A549 (cell line): ENCODE measurements around the gene FHIT. TPM values are rescaled to one million over a fixed set of nuclear protein-coding genes. Genes with fewer than 3 reads are reported as not detected.

ENCODE experiments used
- ATAC-seq, 2 experiments: fragments of 200-7000 bp in 1 of 2; fragments of >200 bp in 1 of 2; cut with Nextera tagmentation in 1 of 2; cut with Tn5 transposase in 1 of 2; 3 replicates each; pipeline versions ENCODE4 v1.8.0 to v1.9.1; 2018 to 2020; ENCODE audit warnings: mild to moderate bottlenecking in 1 of 2, moderate library complexity in 1 of 2
- CTCF ChIA-PET: fragments of 300-600 bp; sonication (Branson Sonifier 250); formaldehyde crosslinking; extraction: SDS; loops from one replicate; lab custom pipeline; 2021; ENCODE audit warnings: antibody characterized with exemption, inconsistent platforms; lab: Yijun Ruan, JAX
- POLR2A ChIA-PET: fragments of 350-600 bp; formaldehyde crosslinking; extraction: SDS; loops from one replicate; lab custom pipeline; 2021; ENCODE audit warnings: antibody characterized with exemption, inconsistent platforms; lab: Yijun Ruan, JAX
- DNase-seq, 2 experiments: peaks; one replicate each; pipeline versions ENCODE4 v3.0.0 to v3.0.0-alpha.2; 2011 to 2016; ENCODE audit warnings: low read depth in 1 of 2, low spot score in 1 of 2
- FAIRE-seq: peaks from 2 replicates; lab custom pipeline; 2011; peaks lifted over from hg19 to GRCh38; lab: Jason Lieb, UNC
- H3K27ac ChIP-seq, 2 experiments: fragments of >200 bp; sonication (Bioruptor Twin); formaldehyde crosslinking; 3 replicates each; pipeline ENCODE4 v1.5.1; 2016 to 2017
- H3K4me1 ChIP-seq: fragments of >200 bp; sonication (Bioruptor Twin); formaldehyde crosslinking; 3 replicates; pipeline ENCODE4 v1.6.1; 2016
- H3K4me2 ChIP-seq: fragments of >200 bp; sonication (Bioruptor Twin); formaldehyde crosslinking; 3 replicates; pipeline ENCODE4 v1.6.1; 2016
- H3K4me3 ChIP-seq: fragments of >200 bp; sonication (Bioruptor Twin); formaldehyde crosslinking; 3 replicates; pipeline ENCODE4 v1.5.1; 2016
- H3K9me3 ChIP-seq: fragments of >200 bp; sonication (Bioruptor Twin); formaldehyde crosslinking; 3 replicates; pipeline ENCODE4 v1.6.1; 2016
- BCL3 ChIP-seq: fragments of >200 bp; sonication (Bioruptor Twin); formaldehyde crosslinking; IDR thresholded peaks from 3 replicates; pipeline ENCODE4 v1.6.1; 2016
- CBX2 ChIP-seq: fragments of 200-600 bp; sonication (generic); IDR thresholded peaks from 2 replicates; pipeline ENCODE4 v1.6.1; 2016; ENCODE audit warnings: low read depth, mild to moderate bottlenecking, borderline replicate concordance
- CEBPB ChIP-seq, 2 experiments: fragments of >200 bp in 1 of 2; sonication (Bioruptor Twin) in 1 of 2; formaldehyde crosslinking in 1 of 2; IDR thresholded peaks; 2 replicates each; pipeline ENCODE4 v1.6.1; 2012 to 2016
- EHF ChIP-seq: fragments of 250-450 bp; sonication (Bioruptor Pico); IDR thresholded peaks from 2 replicates; pipeline ENCODE4 v1.5.0; 2020; ENCODE audit warnings: mild to moderate bottlenecking
- EHMT2 ChIP-seq: fragments of 200-600 bp; sonication (generic); IDR thresholded peaks from 2 replicates; pipeline ENCODE4 v1.6.1; 2016; ENCODE audit warnings: antibody characterized with exemption, low read depth, mild to moderate bottlenecking, moderate library complexity
- EP300 ChIP-seq, 2 experiments: fragments of >200 bp; sonication (Bioruptor Twin); formaldehyde crosslinking; IDR thresholded peaks; 2 replicates in 1 of 2; 3 replicates in 1 of 2; pipeline ENCODE4 v1.6.1; 2016 to 2017
- GATA3 ChIP-seq: IDR thresholded peaks from 2 replicates; pipeline ENCODE4 v1.6.1; 2012; ENCODE audit warnings: borderline replicate concordance
- HDAC2 ChIP-seq: fragments of 200-600 bp; sonication (generic); IDR thresholded peaks from 2 replicates; pipeline ENCODE4 v1.6.1; 2016
- HOXA7 ChIP-seq: fragments of 250-450 bp; sonication (Bioruptor Pico); IDR thresholded peaks from 2 replicates; pipeline ENCODE4 v1.5.0; 2020; ENCODE audit warnings: mild to moderate bottlenecking, moderate library complexity
- HOXB13 ChIP-seq: fragments of 250-450 bp; sonication (Bioruptor Pico); IDR thresholded peaks from 2 replicates; pipeline ENCODE4 v1.5.0; 2020; ENCODE audit warnings: low read depth, mild to moderate bottlenecking, moderate library complexity
- JUN ChIP-seq, 2 experiments: fragments of >200 bp; sonication (Bioruptor Twin); formaldehyde crosslinking; IDR thresholded peaks; 2 replicates in 1 of 2; 3 replicates in 1 of 2; pipeline ENCODE4 v1.6.1; 2016 to 2017
- KDM1A ChIP-seq: fragments of 200-600 bp; sonication (generic); IDR thresholded peaks from 2 replicates; pipeline ENCODE4 v1.6.1; 2016; ENCODE audit warnings: low read depth, mild to moderate bottlenecking
- KDM5A ChIP-seq: fragments of 200-600 bp; sonication (generic); IDR thresholded peaks from 2 replicates; pipeline ENCODE4 v1.6.1; 2016; ENCODE audit warnings: antibody characterized with exemption, mild to moderate bottlenecking
- MAFK ChIP-seq: fragments of 450-650 bp; IDR thresholded peaks from 2 replicates; pipeline ENCODE4 v1.6.1; 2014; ENCODE audit not compliant: partially characterized antibody
- MAZ ChIP-seq: fragments of 150-350 bp; IDR thresholded peaks from 2 replicates; pipeline ENCODE4 v1.6.1; 2014; ENCODE audit warnings: antibody characterized with exemption, low read depth, low read length, borderline replicate concordance
- NFE2L2 ChIP-seq: fragments of 150-350 bp; conservative IDR thresholded peaks from 2 replicates; pipeline ENCODE4 v1.6.1; 2014; ENCODE audit warnings: low read length
- NPAS2 ChIP-seq: fragments of 250-450 bp; sonication (Bioruptor Pico); IDR thresholded peaks from 2 replicates; pipeline ENCODE4 v1.8.0; 2022; ENCODE audit warnings: mild to moderate bottlenecking, moderate library complexity, borderline replicate concordance
- NR3C1 ChIP-seq: fragments of >200 bp; sonication (Bioruptor Twin); formaldehyde crosslinking; IDR thresholded peaks from 3 replicates; pipeline ENCODE4 v1.6.1; 2017
- PBX3 ChIP-seq: IDR thresholded peaks from 2 replicates; pipeline ENCODE4 v1.6.1; 2012
- POLR2A ChIP-seq: IDR thresholded peaks from 2 replicates; pipeline ENCODE4 v1.6.1; 2012; ENCODE audit warnings: mild to moderate bottlenecking, low read length
- POLR2AphosphoS2 ChIP-seq: conservative IDR thresholded peaks from 2 replicates; pipeline ENCODE4 v1.6.1; 2012; ENCODE audit warnings: low read length, improper control_type of control experiment, inconsistent platforms
- RAD21 ChIP-seq, 2 experiments: fragments of >200 bp in 1 of 2; sonication (Bioruptor Twin) in 1 of 2; formaldehyde crosslinking in 1 of 2; IDR thresholded peaks in 1 of 2; conservative IDR thresholded peaks in 1 of 2; 2 replicates in 1 of 2; 3 replicates in 1 of 2; pipeline ENCODE4 v1.6.1; 2012 to 2018; ENCODE audit warnings: inconsistent platforms in 1 of 2
- RARB ChIP-seq: fragments of 250-450 bp; sonication (Bioruptor Pico); IDR thresholded peaks from 2 replicates; pipeline ENCODE4 v1.8.0; 2021; ENCODE audit warnings: mild to moderate bottlenecking, moderate library complexity
- RNF2 ChIP-seq: fragments of 200-600 bp; sonication (generic); IDR thresholded peaks from 2 replicates; pipeline ENCODE4 v1.6.1; 2016; ENCODE audit warnings: low read depth, mild to moderate bottlenecking, antibody characterized with exemption, moderate library complexity, borderline replicate concordance
- ZFP36 ChIP-seq: fragments of 450-650 bp; IDR thresholded peaks from 2 replicates; pipeline ENCODE4 v1.6.1; 2014; ENCODE audit warnings: borderline replicate concordance; ENCODE audit not compliant: partially characterized antibody
- WGBS: methylation state at CpG from one replicate; pipeline ENCODE4 v1.1.6; 2017; ENCODE audit errors: missing lambda C conversion rate; 5-methylcytosine and 5-hydroxymethylcytosine counted together
- polyA plus RNA-seq, 4 experiments: library from polyadenylated mRNA; depleted of rRNA in 3 of 4; stranded (reverse); fragments of >200 nt; fragmentation: RNase III in 1 of 4; extraction: RNeasy Plus Mini Kit Qiagen cat#74134 plus additional on column Dnase treatment in 1 of 4; gene quantifications; 2 replicates in 3 of 4; 3 replicates in 1 of 4; pipeline ENCODE4 v1.2.3, GENCODE V29; 2011 to 2017
- TF ChIP-seq, protein P1 (sequence below): fragments of 250-450 bp; sonication (Bioruptor Pico); IDR thresholded peaks from 2 replicates; pipeline ENCODE4 v1.5.0; 2020; ENCODE audit warnings: low read depth, mild to moderate bottlenecking, moderate library complexity
- TF ChIP-seq, protein P2 (sequence below): fragments of >200 bp; sonication (Bioruptor Twin); formaldehyde crosslinking; IDR thresholded peaks from 2 replicates; pipeline ENCODE4 v1.6.1; 2016
- TF ChIP-seq, protein P3 (sequence below): fragments of 450-650 bp; IDR thresholded peaks from 2 replicates; pipeline ENCODE4 v1.6.1; 2014; ENCODE audit warnings: antibody characterized with exemption
- TF ChIP-seq, protein P4 (sequence below): fragments of 250-450 bp; sonication (Bioruptor Pico); IDR thresholded peaks from 2 replicates; pipeline ENCODE4 v1.5.0; 2021; ENCODE audit warnings: mild to moderate bottlenecking, moderate library complexity, borderline replicate concordance

Gene FHIT
- polyA plus RNA-seq, 2 of the 4 experiments (the other 2 are of a cell fraction): 0.76 to 0.92 TPM

DNA sequence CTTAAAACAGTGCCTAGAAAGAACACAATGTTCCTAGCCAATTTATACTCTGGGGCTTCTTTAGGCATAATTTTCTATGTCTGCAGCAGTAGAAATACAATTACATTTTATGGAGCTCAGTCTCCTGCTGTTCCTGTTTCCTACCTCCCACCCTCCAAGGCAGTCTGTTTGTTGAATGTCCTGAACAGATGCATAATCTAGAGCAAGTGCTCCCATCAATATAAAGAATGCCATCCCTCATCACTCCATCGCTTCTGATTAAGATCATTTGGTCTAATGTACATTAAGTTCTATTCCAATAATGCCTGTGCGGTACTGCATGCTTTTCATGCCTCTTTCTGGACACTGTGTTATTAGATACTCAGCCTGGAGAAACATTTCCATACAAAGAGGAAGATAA, 1331.7 kb downstream of the FHIT start:
- ChIA-PET CTCF (no interaction called here), POLR2A (no interaction called here)
- no peak for ATAC-seq
- no peaks in the 10 kb centered on the region for H3K9me3 ChIP-seq
- no peak for TF ChIP-seq CEBPB (IDR thresholded peaks at IDR 0.05)
- TF ChIP-seq HDAC2: no peak
- no peak for TF ChIP-seq KDM1A
- TF ChIP-seq, protein P1, sequence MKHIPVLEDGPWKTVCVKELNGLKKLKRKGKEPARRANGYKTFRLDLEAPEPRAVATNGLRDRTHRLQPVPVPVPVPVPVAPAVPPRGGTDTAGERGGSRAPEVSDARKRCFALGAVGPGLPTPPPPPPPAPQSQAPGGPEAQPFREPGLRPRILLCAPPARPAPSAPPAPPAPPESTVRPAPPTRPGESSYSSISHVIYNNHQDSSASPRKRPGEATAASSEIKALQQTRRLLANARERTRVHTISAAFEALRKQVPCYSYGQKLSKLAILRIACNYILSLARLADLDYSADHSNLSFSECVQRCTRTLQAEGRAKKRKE (CRISPR knock-in tag): no peak
- TF ChIP-seq, protein P2, sequence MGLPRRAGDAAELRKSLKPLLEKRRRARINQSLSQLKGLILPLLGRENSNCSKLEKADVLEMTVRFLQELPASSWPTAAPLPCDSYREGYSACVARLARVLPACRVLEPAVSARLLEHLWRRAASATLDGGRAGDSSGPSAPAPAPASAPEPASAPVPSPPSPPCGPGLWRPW: no peak
- no peak for TF ChIP-seq POLR2A
- no peak for TF ChIP-seq GATA3
- no peak for TF ChIP-seq MAFK
- TF ChIP-seq ZFP36: no peak
- TF ChIP-seq, protein P3, sequence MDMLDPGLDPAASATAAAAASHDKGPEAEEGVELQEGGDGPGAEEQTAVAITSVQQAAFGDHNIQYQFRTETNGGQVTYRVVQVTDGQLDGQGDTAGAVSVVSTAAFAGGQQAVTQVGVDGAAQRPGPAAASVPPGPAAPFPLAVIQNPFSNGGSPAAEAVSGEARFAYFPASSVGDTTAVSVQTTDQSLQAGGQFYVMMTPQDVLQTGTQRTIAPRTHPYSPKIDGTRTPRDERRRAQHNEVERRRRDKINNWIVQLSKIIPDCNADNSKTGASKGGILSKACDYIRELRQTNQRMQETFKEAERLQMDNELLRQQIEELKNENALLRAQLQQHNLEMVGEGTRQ: no peak
- TF ChIP-seq BCL3: no peak
- TF ChIP-seq HOXB13 (CRISPR knock-in tag): no peak
- no peak for TF ChIP-seq EHMT2
- no peak for TF ChIP-seq EP300 (IDR thresholded peaks at IDR 0.05)
- TF ChIP-seq RARB (CRISPR knock-in tag): no peak
- TF ChIP-seq CBX2: no peak
- TF ChIP-seq NR3C1: no peak
- TF ChIP-seq NFE2L2: no peak
- TF ChIP-seq NPAS2 (CRISPR knock-in tag): no peak
- 16% methylated on average over 2 of the region's 2 CpGs for WGBS
- no peak for FAIRE-seq
- DNase-seq: no peak
- H3K4me2 ChIP-seq: no peak overlapping the region
- H3K4me1 ChIP-seq: no peaks in the 10 kb centered on the region
- no peak overlapping the region for H3K27ac ChIP-seq
- H3K4me3 ChIP-seq: no peak overlapping the region

DNA sequence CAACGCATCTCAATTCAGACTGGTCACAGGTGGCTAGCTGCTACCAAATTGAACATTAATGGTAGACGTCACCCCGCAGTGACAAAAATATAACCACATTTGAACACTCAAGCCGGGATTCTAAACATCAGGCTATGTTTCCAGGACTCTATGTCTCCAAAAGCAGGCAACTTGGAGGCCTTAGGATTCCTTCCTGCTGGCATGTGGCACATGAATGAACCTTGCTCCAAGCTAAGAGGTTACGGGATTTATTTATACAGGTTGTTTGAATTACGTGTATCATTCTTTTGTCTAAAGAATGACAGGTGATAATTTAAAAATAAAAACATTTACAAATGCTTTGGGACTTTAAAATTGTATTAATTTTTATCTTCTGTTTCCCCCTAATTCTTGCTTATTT, 1337.0 kb downstream of the FHIT start:
- Histone ChIP-seq H3K4me2 (no peak overlapping the region), H3K9me3 (no peaks in the 10 kb centered on the region), H3K4me1 (no peaks in the 10 kb centered on the region), H3K4me3 (no peak overlapping the region), H3K27ac (no peak overlapping the region)
- DNase-seq (no peak), FAIRE-seq (no peak), ATAC-seq (no peak)
- TF ChIP-seq HOXA7 (CRISPR knock-in tag) (no peak), HOXB13 (CRISPR knock-in tag) (no peak), NPAS2 (CRISPR knock-in tag) (no peak), JUN (IDR thresholded peaks at IDR 0.05) (no peak), POLR2AphosphoS2 (no peak), PBX3 (no peak), KDM5A (no peak), RAD21 (conservative IDR thresholded peaks at IDR 0.05 in 1 of 2, IDR thresholded peaks at IDR 0.05 in 1 of 2) (no peak), CEBPB (IDR thresholded peaks at IDR 0.05) (no peak), RNF2 (no peak), EHF (no peak), RARB (CRISPR knock-in tag) (no peak), POLR2A (no peak), MAZ (no peak)
- TF ChIP-seq, protein P4, sequence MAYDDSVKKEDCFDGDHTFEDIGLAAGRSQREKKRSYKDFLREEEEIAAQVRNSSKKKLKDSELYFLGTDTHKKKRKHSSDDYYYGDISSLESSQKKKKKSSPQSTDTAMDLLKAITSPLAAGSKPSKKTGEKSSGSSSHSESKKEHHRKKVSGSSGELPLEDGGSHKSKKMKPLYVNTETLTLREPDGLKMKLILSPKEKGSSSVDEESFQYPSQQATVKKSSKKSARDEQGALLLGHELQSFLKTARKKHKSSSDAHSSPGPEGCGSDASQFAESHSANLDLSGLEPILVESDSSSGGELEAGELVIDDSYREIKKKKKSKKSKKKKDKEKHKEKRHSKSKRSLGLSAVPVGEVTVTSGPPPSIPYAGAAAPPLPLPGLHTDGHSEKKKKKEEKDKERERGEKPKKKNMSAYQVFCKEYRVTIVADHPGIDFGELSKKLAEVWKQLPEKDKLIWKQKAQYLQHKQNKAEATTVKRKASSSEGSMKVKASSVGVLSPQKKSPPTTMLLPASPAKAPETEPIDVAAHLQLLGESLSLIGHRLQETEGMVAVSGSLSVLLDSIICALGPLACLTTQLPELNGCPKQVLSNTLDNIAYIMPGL (CRISPR knock-in tag): no peak
- POLR2A ChIA-PET: no interaction called here
- CTCF ChIA-PET: no interaction called here
- 37% methylated on average over 6 of the region's 6 CpGs for WGBS
